ENCODE measurements around the gene CETN2. TPM values are rescaled to one million over a fixed set of nuclear protein-coding genes. Genes with fewer than 3 reads are reported as not detected.

The CETN2 gene
- polyA plus RNA-seq = 10 to 100 TPM; 14.3 to 48.5 (median 24.3) TPM

GRCh38 chrX:152830312-152831305 lies at the start of gene CETN2, which contains the start of gene NSDHL:
Gene CETN2, minus strand, starts transcription at chrX:152830757. Its CDS starts 47 bp downstream, at chrX:152830710.
Gene NSDHL, plus strand, starts transcription at chrX:152831063. Its CDS starts 15,262 bp downstream, at chrX:152846325.
- H3K27ac ChIP-seq (ENCODE audit: low read depth, low read length) = no peak within 1 kb of the TSS
- WGBS, 3 donors = 1 to 39% (median 1%) methylated on average over 24 to 71 of the region's 71 CpGs

- 71 to 86% (median 78%) methylated on average over 16 of the region's 16 CpGs for WGBS, 3 donors
Measured at GRCh38 chrX:152878976-152879755, 48.6 kb upstream of the CETN2 start.

GRCh38 chrX:152876931-152877840 lies 46.6 kb upstream of the CETN2 start:
- 78 to 88% (median 78%) methylated on average over 10 of the region's 10 CpGs for WGBS, 3 donors
- no peak overlapping the region for H3K27ac ChIP-seq (ENCODE audit: low read depth, low read length)

More at GRCh38 chrX:152878976-152879755, 48.6 kb upstream of the CETN2 start:
- no peak overlapping the region for H3K27ac ChIP-seq (ENCODE audit: low read depth, low read length)

- H3K27ac ChIP-seq (ENCODE audit: low read depth, low read length) = no peak overlapping the region
- WGBS, 3 donors = 70 to 97% (median 83%) methylated on average over 2 of the region's 2 CpGs
Measured at GRCh38 chrX:152873361-152873760, 42.8 kb upstream of the CETN2 start.

- 73 to 100% methylated on average over 1 of the region's 2 CpGs; no CpG with 5 or more reads in 1 of the 3 donors for WGBS, 3 donors
Measured at GRCh38 chrX:152872522-152872921, 42.0 kb upstream of the CETN2 start.

GRCh38 chrX:152871260-152871659 lies 40.7 kb upstream of the CETN2 start:
- H3K27ac ChIP-seq (ENCODE audit: low read depth, low read length) = no peak overlapping the region
- WGBS, 3 donors = 81 to 91% (median 83%) methylated on average over 7 to 9 of the region's 9 CpGs

More at GRCh38 chrX:152872522-152872921, 42.0 kb upstream of the CETN2 start:
- no peak overlapping the region for H3K27ac ChIP-seq (ENCODE audit: low read depth, low read length)

GRCh38 chrX:152869972-152870371 lies 39.4 kb upstream of the CETN2 start:
- WGBS, 3 donors = 78 to 93% (median 88%) methylated on average over 6 to 7 of the region's 7 CpGs
- no peak overlapping the region for H3K27ac ChIP-seq (ENCODE audit: low read depth, low read length)

GRCh38 chrX:152866386-152866785 lies 35.8 kb upstream of the CETN2 start:
- 83 to 92% (median 83%) methylated on average over 5 of the region's 5 CpGs for WGBS, 3 donors
- H3K27ac ChIP-seq (ENCODE audit: low read depth, low read length) = no peak overlapping the region

GRCh38 chrX:152865232-152865920 lies 34.8 kb upstream of the CETN2 start:
- no peak overlapping the region for H3K27ac ChIP-seq (ENCODE audit: low read depth, low read length)
- WGBS, 3 donors = 79 to 83% (median 82%) methylated on average over 14 to 17 of the region's 17 CpGs

- 68 to 89% (median 84%) methylated on average over 6 of the region's 6 CpGs for WGBS, 3 donors
Measured at GRCh38 chrX:152861826-152862225, 31.3 kb upstream of the CETN2 start.

GRCh38 chrX:152861116-152861515 lies 30.6 kb upstream of the CETN2 start:
- H3K27ac ChIP-seq (ENCODE audit: low read depth, low read length) = no peak overlapping the region
- WGBS, 3 donors = 66 to 79% (median 76%) methylated on average over 3 of the region's 3 CpGs

More at GRCh38 chrX:152861826-152862225, 31.3 kb upstream of the CETN2 start:
- no peak overlapping the region for H3K27ac ChIP-seq (ENCODE audit: low read depth, low read length)

GRCh38 chrX:152853986-152854385 lies 23.4 kb upstream of the CETN2 start:
- WGBS, 3 donors = 92 to 98% (median 98%) methylated on average over 7 of the region's 7 CpGs

GRCh38 chrX:152850465-152850864 lies 19.9 kb upstream of the CETN2 start:
- 64 to 85% (median 81%) methylated on average over 2 of the region's 2 CpGs for WGBS, 3 donors
- no peak overlapping the region for H3K27ac ChIP-seq (ENCODE audit: low read depth, low read length)

More at GRCh38 chrX:152853986-152854385, 23.4 kb upstream of the CETN2 start:
- no peak overlapping the region for H3K27ac ChIP-seq (ENCODE audit: low read depth, low read length)

GRCh38 chrX:152847281-152847680 lies 16.7 kb upstream of the CETN2 start:
- 72 to 86% (median 86%) methylated on average over 6 of the region's 6 CpGs for WGBS, 3 donors
- H3K27ac ChIP-seq (ENCODE audit: low read depth, low read length) = no peak overlapping the region

GRCh38 chrX:152845618-152846240 lies 15.2 kb upstream of the CETN2 start:
- 85 to 91% (median 89%) methylated on average over 17 of the region's 17 CpGs for whole genome bisulfite sequencing, 3 donors
- no peak overlapping the region for H3K27ac ChIP-seq (ENCODE audit: low read depth, low read length)

- 87 to 90% (median 87%) methylated on average over 5 to 6 of the region's 6 CpGs for WGBS, 3 donors
- H3K27ac ChIP-seq (ENCODE audit: low read depth, low read length) = no peak overlapping the region
Measured at GRCh38 chrX:152844256-152844655, 13.7 kb upstream of the CETN2 start.

GRCh38 chrX:152843852-152844251 lies 13.3 kb upstream of the CETN2 start:
- 79 to 92% (median 81%) methylated on average over 5 of the region's 5 CpGs for WGBS, 3 donors
- H3K27ac ChIP-seq (ENCODE audit: low read depth, low read length) = no peak overlapping the region
